AG10803 (cell line): ENCODE results near the gene PGAP2.

ENCODE experiments used
- DNase-seq: peaks from one replicate; pipeline ENCODE4 v3.0.0; 2010; ENCODE audit warnings: low read depth
- H3K4me3 ChIP-seq: 2 replicates; pipeline ENCODE4 v1.5.1; 2011; ENCODE audit warnings: mild to moderate bottlenecking, low read length, control low read depth
- TF ChIP-seq, protein P1 (sequence below): conservative IDR thresholded peaks from 2 replicates; pipeline ENCODE4 v1.5.1; 2011; ENCODE audit warnings: mild to moderate bottlenecking, low read length, control low read depth, inconsistent platforms

PGAP2 gene

DNA sequence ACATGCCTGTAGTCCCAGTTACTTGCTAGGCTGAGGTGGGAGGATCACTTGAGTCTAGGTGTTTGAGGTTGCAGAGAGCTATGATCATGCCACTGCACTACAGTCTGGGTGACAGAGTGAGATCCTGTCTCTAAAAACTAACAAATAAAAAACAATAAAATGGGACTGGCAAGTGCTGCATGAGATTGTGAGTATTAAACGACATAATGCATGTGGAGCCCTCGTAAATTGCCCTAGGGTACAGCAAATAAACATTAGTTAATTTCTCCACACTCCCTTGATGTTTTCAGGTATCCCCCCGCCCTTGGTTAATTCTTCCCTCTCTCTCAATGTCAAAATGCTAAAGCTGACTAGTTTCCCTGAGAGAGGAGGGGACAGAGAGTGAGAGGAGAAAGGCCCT is 37.3 kb downstream of the PGAP2 start:
- TF ChIP-seq, protein P1, sequence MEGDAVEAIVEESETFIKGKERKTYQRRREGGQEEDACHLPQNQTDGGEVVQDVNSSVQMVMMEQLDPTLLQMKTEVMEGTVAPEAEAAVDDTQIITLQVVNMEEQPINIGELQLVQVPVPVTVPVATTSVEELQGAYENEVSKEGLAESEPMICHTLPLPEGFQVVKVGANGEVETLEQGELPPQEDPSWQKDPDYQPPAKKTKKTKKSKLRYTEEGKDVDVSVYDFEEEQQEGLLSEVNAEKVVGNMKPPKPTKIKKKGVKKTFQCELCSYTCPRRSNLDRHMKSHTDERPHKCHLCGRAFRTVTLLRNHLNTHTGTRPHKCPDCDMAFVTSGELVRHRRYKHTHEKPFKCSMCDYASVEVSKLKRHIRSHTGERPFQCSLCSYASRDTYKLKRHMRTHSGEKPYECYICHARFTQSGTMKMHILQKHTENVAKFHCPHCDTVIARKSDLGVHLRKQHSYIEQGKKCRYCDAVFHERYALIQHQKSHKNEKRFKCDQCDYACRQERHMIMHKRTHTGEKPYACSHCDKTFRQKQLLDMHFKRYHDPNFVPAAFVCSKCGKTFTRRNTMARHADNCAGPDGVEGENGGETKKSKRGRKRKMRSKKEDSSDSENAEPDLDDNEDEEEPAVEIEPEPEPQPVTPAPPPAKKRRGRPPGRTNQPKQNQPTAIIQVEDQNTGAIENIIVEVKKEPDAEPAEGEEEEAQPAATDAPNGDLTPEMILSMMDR: no peak
- DNase-seq: no peak
- H3K4me3 ChIP-seq: no peak overlapping the region

DNA sequence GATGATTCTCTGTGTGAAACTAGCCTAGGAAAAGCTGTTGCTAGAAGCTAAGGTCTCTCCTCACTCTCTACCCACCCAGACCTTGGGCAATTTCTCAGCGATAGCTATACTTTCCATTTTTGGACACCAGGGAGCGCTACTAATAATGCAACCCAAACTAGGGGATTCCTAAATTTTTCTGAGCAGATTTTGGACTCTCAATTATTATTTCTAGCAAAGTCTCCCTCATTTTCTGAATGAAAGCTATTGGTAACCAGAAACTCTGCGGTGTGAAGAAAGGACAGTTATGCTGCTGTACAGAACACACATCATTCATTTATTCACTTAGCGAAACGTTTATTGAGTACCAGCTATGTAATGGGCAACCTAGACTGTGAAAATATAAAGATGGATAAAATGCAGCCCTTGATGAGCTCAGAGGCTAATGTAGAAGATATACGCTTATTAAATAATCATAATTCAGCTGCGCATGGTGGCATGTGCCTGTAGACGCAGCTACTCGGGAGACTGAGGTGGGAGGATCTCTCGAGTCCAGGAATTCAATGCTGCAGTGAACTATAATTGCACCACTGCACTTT is 41.0 kb downstream of the PGAP2 start:
- peak; percentile 33 for DNase-seq
- no peak overlapping the region for H3K4me3 ChIP-seq
- TF ChIP-seq, protein P1: peak; percentile 81

DNA sequence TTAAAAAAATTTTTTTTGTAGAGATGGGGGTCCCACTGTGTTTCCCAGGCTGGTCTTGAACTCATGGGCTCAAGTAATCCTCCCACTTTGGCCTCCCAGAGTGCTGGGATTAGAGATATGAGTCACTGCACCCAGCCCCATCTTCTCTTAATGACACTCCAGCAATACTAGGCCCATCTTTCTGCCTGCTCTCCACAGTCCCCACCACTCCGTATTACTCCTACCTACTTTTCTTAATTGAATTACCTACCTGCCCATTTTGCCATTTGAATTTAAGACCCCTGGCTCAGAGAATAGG is 45.1 kb downstream of the PGAP2 start:
- no peak for DNase-seq
- TF ChIP-seq, protein P1: no peak
- H3K4me3 ChIP-seq: no peak overlapping the region

DNA sequence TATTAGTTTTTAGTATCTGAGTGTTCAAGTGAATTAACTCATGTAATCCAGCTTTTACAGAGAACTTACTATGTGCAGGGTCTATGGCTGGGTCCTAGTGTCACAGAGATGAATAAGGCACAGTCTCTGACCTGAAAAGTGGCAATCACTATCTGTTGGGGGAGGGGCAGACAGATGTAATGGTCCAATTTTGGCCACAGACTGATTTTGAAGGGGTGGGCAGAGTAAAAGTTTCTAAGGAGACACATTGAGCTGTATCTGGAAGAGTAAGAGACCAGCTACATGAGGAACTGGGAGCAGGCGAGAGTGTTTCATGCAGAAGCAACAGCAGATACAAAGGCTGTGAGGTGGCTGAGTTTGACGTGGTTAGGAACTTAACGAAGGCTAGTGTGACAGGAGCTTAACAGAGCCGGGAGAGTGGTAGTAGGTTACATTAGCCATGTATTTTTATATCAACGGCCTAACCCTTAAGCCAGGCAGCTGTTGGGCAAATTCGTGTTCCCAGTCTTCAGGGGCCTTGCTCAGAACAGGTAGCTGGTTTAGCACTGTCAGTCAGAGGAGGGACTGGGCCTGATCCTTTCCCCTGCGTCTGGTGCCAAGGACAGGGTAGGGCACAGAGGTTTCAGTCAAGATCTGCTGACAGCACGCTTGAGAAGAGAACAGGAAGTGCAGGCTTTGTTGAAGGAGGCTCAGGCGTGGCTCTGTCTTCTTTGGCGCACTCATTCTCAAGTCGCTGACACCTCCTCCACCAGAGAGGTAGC is 45.7 kb downstream of the PGAP2 start:
- TF ChIP-seq, protein P1: no peak
- no peak overlapping the region for H3K4me3 ChIP-seq
- no peak for DNase-seq

DNA sequence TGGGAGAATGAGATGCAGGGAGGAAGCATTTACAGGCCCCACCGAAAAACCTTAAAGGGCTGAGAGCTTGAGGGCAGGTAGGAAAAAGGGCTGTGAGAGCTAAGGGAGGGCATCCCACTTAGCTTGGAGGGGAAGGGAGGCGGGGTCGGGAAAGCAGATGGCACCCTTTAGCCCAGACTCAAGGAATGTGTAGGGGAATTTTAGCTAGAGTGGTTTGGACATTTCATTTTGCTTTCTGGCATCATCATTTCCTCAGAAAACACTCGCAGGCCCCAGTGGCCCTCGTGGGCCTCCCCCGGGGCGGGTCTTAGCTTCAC is 46.3 kb downstream of the PGAP2 start:
- TF ChIP-seq, protein P1: no peak
- no peak for DNase-seq
- H3K4me3 ChIP-seq: 0 out of 2 replicates have a peak overlapping the region, but pooled peaks have one; percentile 9

DNA sequence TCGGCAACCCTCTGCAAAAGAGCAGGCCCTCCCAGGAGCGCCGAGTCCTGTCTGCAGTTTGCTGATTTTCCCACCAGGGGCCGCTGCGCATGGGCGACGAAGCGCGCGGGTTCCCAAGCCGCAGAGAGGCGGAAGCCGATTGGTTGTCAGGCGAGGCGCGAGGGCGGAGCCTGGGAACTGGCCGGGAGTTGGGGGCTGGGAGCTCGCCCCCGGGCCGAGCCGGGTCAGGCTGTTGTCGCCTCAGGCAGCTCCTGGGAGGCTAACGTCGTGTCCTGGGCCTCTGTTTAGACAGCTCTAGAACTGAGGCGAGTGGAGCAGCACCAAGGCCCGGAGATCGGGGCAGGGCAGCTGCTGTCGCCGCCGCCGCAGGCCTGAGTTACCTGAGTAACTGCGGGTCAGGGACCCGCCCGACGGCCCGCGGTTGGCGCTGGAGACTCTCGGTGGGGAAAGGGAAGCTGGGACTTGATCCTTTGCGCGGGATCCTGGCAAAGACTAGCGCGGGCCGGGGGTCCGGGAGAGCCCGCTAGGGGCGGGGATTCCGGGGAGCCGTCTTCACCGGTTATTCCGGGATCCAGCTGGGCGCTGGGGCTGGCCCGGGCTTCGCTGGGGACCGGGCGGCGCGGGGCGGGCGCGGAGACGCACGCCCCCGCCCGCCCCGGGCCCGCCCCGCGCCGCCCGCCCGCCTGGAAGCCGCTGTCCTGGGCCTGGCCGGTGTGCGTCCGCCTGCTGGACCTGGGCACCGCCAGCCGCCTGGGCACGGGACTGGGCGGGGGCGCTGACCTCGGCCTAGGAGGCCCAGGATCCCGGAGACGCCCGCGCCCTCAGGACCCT is 46.8 kb downstream of the PGAP2 start, which contains the start of gene STIM1:
Gene STIM1, plus strand, starts transcription at position 688 of the 831 bp plus-strand sequence. CDS start 607 bp downstream, outside the sequence.
- peak; percentile 90 for DNase-seq
- TF ChIP-seq, protein P1: peak; percentile 77
- peak within 1 kb of the TSS; percentile 83 for H3K4me3 ChIP-seq
